Bronchial epithelial cell (primary cell): ENCODE results near the gene CCR5AS.

Experiments
- DNase-seq: peaks from one replicate; pipeline ENCODE4 v3.0.0-alpha.2; 2010; ENCODE audit warnings: low read depth
- FAIRE-seq: peaks from 2 replicates; lab custom pipeline; 2011; peaks lifted over from hg19 to GRCh38; lab: Jason Lieb, UNC
- H3K27me3 ChIP-seq: 2 replicates; pipeline ENCODE4 v1.5.1; 2011; ENCODE audit warnings: low read length; ENCODE audit not compliant: control insufficient read depth, insufficient read depth
- H3K36me3 ChIP-seq: 2 replicates; pipeline ENCODE4 v1.5.1; 2011; ENCODE audit warnings: low read length; ENCODE audit not compliant: control insufficient read depth, insufficient read depth
- H3K4me3 ChIP-seq: 2 replicates; pipeline ENCODE4 v1.5.1; 2011; ENCODE audit warnings: mild to moderate bottlenecking, low read depth, low read length, control low read depth
- TF ChIP-seq, protein P1 (sequence below): IDR thresholded peaks from 2 replicates; pipeline ENCODE4 v1.5.1; 2011; ENCODE audit warnings: mild to moderate bottlenecking, moderate library complexity, low read length, control low read depth, inconsistent platforms; ENCODE audit not compliant: insufficient read depth, severe bottlenecking

The CCR5AS gene

DNA sequence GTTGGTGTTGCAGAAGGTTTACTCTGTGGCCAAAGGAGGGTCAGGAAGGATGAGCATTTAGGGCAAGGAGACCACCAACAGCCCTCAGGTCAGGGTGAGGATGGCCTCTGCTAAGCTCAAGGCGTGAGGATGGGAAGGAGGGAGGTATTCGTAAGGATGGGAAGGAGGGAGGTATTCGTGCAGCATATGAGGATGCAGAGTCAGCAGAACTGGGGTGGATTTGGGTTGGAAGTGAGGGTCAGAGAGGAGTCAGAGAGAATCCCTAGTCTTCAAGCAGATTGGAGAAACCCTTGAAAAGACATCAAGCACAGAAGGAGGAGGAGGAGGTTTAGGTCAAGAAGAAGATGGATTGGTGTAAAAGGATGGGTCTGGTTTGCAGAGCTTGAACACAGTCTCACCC, 32.1 kb downstream of the CCR5AS start:
- no peak overlapping the region for H3K4me3 ChIP-seq
- TF ChIP-seq, protein P1, sequence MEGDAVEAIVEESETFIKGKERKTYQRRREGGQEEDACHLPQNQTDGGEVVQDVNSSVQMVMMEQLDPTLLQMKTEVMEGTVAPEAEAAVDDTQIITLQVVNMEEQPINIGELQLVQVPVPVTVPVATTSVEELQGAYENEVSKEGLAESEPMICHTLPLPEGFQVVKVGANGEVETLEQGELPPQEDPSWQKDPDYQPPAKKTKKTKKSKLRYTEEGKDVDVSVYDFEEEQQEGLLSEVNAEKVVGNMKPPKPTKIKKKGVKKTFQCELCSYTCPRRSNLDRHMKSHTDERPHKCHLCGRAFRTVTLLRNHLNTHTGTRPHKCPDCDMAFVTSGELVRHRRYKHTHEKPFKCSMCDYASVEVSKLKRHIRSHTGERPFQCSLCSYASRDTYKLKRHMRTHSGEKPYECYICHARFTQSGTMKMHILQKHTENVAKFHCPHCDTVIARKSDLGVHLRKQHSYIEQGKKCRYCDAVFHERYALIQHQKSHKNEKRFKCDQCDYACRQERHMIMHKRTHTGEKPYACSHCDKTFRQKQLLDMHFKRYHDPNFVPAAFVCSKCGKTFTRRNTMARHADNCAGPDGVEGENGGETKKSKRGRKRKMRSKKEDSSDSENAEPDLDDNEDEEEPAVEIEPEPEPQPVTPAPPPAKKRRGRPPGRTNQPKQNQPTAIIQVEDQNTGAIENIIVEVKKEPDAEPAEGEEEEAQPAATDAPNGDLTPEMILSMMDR = no peak
- FAIRE-seq = no peak
- no peak for DNase-seq
- H3K27me3 ChIP-seq = peaks cover 7% of the 10 kb centered on the region
- H3K36me3 ChIP-seq = no peaks in the 10 kb centered on the region

DNA sequence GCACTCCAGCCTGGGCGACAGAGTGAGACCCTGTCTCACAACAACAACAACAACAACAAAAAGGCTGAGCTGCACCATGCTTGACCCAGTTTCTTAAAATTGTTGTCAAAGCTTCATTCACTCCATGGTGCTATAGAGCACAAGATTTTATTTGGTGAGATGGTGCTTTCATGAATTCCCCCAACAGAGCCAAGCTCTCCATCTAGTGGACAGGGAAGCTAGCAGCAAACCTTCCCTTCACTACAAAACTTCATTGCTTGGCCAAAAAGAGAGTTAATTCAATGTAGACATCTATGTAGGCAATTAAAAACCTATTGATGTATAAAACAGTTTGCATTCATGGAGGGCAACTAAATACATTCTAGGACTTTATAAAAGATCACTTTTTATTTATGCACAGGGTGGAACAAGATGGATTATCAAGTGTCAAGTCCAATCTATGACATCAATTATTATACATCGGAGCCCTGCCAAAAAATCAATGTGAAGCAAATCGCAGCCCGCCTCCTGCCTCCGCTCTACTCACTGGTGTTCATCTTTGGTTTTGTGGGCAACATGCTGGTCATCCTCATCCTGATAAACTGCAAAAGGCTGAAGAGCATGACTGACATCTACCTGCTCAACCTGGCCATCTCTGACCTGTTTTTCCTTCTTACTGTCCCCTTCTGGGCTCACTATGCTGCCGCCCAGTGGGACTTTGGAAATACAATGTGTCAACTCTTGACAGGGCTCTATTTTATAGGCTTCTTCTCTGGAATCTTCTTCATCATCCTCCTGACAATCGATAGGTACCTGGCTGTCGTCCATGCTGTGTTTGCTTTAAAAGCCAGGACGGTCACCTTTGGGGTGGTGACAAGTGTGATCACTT, 34.1 kb downstream of the CCR5AS start:
- Histone ChIP-seq H3K27me3 (peaks cover 9% of the 10 kb centered on the region), H3K4me3 (no peak overlapping the region), H3K36me3 (no peaks in the 10 kb centered on the region)
- FAIRE-seq = peak; percentile 47
- peak; percentile 40 for DNase-seq
- TF ChIP-seq, protein P1 = peak; percentile 79

DNA sequence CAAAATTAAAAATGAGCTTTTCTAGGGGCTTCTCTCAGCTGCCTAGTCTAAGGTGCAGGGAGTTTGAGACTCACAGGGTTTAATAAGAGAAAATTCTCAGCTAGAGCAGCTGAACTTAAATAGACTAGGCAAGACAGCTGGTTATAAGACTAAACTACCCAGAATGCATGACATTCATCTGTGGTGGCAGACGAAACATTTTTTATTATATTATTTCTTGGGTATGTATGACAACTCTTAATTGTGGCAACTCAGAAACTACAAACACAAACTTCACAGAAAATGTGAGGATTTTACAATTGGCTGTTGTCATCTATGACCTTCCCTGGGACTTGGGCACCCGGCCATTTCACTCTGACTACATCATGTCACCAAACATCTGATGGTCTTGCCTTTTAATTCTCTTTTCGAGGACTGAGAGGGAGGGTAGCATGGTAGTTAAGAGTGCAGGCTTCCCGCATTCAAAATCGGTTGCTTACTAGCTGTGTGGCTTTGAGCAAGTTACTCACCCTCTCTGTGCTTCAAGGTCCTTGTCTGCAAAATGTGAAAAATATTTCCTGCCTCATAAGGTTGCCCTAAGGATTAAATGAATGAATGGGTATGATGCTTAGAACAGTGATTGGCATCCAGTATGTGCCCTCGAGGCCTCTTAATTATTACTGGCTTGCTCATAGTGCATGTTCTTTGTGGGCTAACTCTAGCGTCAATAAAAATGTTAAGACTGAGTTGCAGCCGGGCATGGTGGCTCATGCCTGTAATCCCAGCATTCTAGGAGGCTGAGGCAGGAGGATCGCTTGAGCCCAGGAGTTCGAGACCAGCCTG, 35.1 kb downstream of the CCR5AS start:
- peaks cover 7% of the 10 kb centered on the region for H3K27me3 ChIP-seq
- TF ChIP-seq, protein P1 = no peak
- DNase-seq = no peak
- no peaks in the 10 kb centered on the region for H3K36me3 ChIP-seq
- no peak overlapping the region for H3K4me3 ChIP-seq
- FAIRE-seq = no peak

DNA sequence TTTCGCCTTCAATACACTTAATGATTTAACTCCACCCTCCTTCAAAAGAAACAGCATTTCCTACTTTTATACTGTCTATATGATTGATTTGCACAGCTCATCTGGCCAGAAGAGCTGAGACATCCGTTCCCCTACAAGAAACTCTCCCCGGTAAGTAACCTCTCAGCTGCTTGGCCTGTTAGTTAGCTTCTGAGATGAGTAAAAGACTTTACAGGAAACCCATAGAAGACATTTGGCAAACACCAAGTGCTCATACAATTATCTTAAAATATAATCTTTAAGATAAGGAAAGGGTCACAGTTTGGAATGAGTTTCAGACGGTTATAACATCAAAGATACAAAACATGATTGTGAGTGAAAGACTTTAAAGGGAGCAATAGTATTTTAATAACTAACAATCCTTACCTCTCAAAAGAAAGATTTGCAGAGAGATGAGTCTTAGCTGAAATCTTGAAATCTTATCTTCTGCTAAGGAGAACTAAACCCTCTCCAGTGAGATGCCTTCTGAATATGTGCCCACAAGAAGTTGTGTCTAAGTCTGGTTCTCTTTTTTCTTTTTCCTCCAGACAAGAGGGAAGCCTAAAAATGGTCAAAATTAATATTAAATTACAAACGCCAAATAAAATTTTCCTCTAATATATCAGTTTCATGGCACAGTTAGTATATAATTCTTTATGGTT, 35.9 kb downstream of the CCR5AS start, which contains the start of gene CCR5:
TSS of gene CCR5 (plus strand) at position 108 of the 680 bp plus-strand sequence. CDS start 1,957 bp downstream, outside the sequence.
- no peaks in the 10 kb centered on the region for H3K36me3 ChIP-seq
- no peak for DNase-seq
- no peak within 1 kb of the TSS for H3K4me3 ChIP-seq
- TF ChIP-seq, protein P1 = no peak
- peaks cover 7% of the 10 kb centered on the region for H3K27me3 ChIP-seq
- no peak for FAIRE-seq

DNA sequence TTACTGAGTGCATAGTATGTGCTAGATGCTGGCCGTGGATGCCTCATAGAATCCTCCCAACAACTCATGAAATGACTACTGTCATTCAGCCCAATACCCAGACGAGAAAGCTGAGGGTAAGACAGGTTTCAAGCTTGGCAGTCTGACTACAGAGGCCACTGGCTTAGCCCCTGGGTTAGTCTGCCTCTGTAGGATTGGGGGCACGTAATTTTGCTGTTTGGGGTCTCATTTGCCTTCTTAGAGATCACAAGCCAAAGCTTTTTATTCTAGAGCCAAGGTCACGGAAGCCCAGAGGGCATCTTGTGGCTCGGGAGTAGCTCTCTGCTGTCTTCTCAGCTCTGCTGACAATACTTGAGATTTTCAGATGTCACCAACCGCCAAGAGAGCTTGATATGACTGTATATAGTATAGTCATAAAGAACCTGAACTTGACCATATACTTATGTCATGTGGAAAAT, 37.2 kb downstream of the CCR5AS start:
- peaks cover 6% of the 10 kb centered on the region for H3K27me3 ChIP-seq
- DNase-seq = no peak
- FAIRE-seq = no peak
- no peaks in the 10 kb centered on the region for H3K36me3 ChIP-seq
- TF ChIP-seq, protein P1 = no peak
- no peak overlapping the region for H3K4me3 ChIP-seq
